DOHH2 (cell line): ENCODE measurements around the gene GTF2IRD2.
"Not testable (repeated sequence)": the region's sequence is repeated elsewhere in the genome, so short reads cannot be mapped to it uniquely, and the experiment has no call there.

Source experiments
- H3F3A ChIP-seq: fragments of 200-600 bp; sonication (generic), shearing (Covaris generic); 2 replicates; pipeline ENCODE4 v1.6.0; 2016; ENCODE audit warnings: antibody characterized with exemption, mild to moderate bottlenecking; ENCODE audit not compliant: control insufficient read depth, insufficient read depth
- H3K27ac ChIP-seq: fragments of 200-600 bp; sonication (generic); 2 replicates; pipeline ENCODE4 v1.5.1; 2014; ENCODE audit warnings: low read depth, mild to moderate bottlenecking, low read length, moderate library complexity
- H3K27me3 ChIP-seq: fragments of 200-600 bp; sonication (generic); 2 replicates; pipeline ENCODE4 v1.6.1; 2014; ENCODE audit warnings: mild to moderate bottlenecking, low read length, mixed read lengths; ENCODE audit not compliant: control insufficient read depth
- H3K36me3 ChIP-seq: fragments of 200-600 bp; sonication (generic); 2 replicates; pipeline ENCODE4 v1.6.1; 2014; ENCODE audit warnings: mild to moderate bottlenecking, low read length, moderate library complexity, mixed read lengths; ENCODE audit not compliant: control insufficient read depth
- H3K4me1 ChIP-seq: fragments of 200-600 bp; sonication (generic); 2 replicates; pipeline ENCODE4 v1.6.1; 2014; ENCODE audit warnings: mild to moderate bottlenecking, low read length, mixed read lengths; ENCODE audit not compliant: control insufficient read depth
- H3K4me2 ChIP-seq: fragments of 200-600 bp; sonication (generic); 2 replicates; pipeline ENCODE4 v1.6.0; 2014; ENCODE audit warnings: mild to moderate bottlenecking, low read length, moderate library complexity
- H3K4me3 ChIP-seq: fragments of 200-600 bp; sonication (generic); 2 replicates; pipeline ENCODE4 v1.5.1; 2014; ENCODE audit warnings: mild to moderate bottlenecking, low read length, mixed read lengths
- H3K79me2 ChIP-seq: fragments of 200-600 bp; sonication (generic); 2 replicates; pipeline ENCODE4 v1.6.1; 2014; ENCODE audit warnings: mild to moderate bottlenecking, low read length, mixed read lengths; ENCODE audit not compliant: control insufficient read depth
- H3K9me2 ChIP-seq: fragments of 200-600 bp; sonication (generic); replicated peaks from 2 replicates; pipeline ENCODE4 v1.6.1; 2014; ENCODE audit warnings: mild to moderate bottlenecking, low read length, mixed read lengths; ENCODE audit not compliant: control insufficient read depth
- H3K9me3 ChIP-seq: fragments of 200-600 bp; sonication (generic); 2 replicates; pipeline ENCODE4 v1.6.1; 2014; ENCODE audit warnings: antibody characterized with exemption, low read length, mixed read lengths; ENCODE audit not compliant: control insufficient read depth, insufficient read depth
- H4K20me1 ChIP-seq: fragments of 200-600 bp; sonication (generic); 2 replicates; pipeline ENCODE4 v1.6.0; 2014; ENCODE audit warnings: low read depth, mild to moderate bottlenecking, antibody characterized with exemption, low read length, moderate library complexity; ENCODE audit not compliant: control insufficient read depth, insufficient read depth

GTF2IRD2 gene

DNA sequence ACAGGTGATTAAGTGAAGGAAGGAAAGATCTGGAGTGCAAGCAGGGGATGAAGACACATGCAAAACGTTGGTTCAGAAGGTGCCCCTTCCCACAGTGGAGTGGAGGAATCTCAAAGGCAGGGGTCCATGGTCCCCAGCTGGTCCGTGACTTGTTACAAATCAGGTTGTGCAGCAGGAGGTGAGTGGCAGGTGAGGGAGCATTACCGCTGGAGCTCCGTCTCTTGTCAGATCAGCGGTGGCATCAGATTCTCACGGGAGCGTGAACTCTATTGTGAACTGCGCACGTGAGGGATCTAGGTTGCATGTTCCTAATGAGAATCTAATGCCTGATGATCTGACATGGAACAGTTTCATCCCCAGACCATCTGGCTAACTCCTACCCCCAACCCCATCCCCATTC is 21.1 kb upstream of the GTF2IRD2 start:
- H3K79me2 ChIP-seq, H4K20me1 ChIP-seq, H3F3A ChIP-seq, H3K27ac ChIP-seq, H3K9me3 ChIP-seq, H3K4me2 ChIP-seq, H3K4me1 ChIP-seq, H3K4me3 ChIP-seq, H3K9me2 ChIP-seq, H3K36me3 ChIP-seq, H3K27me3 ChIP-seq: not testable (repeated sequence)

DNA sequence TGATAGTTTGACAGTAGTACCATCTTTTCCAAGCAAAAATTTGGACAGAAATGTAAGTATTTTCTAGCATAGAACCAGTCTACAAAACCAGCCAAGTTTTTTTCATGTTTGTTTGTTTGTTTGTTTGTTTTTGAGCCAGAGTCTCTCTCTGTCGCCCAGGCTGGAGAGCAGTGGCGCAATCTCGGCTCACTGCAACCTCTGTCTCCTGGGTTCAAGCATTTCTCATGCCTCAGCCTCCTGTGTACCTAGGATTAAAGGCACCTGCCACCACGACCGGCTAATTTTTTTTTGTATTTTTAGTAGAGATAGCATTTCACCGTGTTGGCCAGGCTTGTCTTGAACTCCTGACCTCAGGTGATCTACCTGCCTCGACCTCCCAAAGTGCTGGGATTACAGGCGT is 14.4 kb upstream of the GTF2IRD2 start:
- H3K27ac ChIP-seq, H3K27me3 ChIP-seq, H3F3A ChIP-seq, H3K4me3 ChIP-seq, H3K9me2 ChIP-seq, H3K79me2 ChIP-seq, H3K4me2 ChIP-seq, H3K4me1 ChIP-seq, H3K9me3 ChIP-seq, H3K36me3 ChIP-seq, H4K20me1 ChIP-seq: not testable (repeated sequence)

DNA sequence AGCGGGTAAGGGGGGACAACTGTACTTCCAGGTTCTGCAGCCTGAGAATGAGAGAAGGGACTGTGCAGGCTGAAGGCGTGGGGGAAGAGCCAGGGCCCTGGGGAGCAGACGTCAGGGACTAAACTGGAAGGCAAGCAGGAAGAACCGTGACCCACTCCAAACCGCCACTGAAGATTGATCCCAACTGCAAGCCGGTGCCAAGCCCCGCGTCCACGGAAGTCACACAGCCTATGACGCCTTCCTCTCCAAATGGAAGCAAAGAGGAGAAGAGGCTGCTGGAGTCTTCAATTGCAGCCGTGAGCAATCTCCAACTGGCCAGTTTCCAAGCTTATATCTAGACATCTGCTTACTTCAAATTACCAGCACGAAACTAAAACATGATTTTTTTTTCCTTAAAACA is 1.6 kb downstream of the GTF2IRD2 start:
- not testable (repeated sequence) for H3K9me3 ChIP-seq, H3K36me3 ChIP-seq, H3K4me3 ChIP-seq, H3K9me2 ChIP-seq, H3K79me2 ChIP-seq, H3K4me1 ChIP-seq, H3K27me3 ChIP-seq, H3F3A ChIP-seq, H3K27ac ChIP-seq, H4K20me1 ChIP-seq, H3K4me2 ChIP-seq

DNA sequence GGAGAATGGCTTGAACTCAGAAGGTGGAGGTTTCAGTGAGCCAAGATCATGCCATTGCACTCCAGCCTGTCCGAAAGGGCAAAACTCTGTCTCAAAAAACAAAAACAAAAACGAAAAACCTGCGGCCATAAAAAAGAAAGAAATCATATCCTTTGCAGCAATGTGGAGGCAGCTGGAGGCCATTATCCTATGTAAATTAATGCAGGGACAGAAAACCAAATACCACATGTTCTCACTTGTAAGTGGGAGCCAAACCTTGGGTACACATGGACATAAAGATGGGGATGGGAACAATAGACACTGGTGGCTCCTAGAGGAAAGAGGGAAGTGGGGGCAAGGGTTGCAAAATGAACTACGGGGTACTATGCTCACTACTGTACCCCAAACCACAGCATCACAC is 21.0 kb downstream of the GTF2IRD2 start:
- H3K79me2 ChIP-seq, H3K4me2 ChIP-seq, H4K20me1 ChIP-seq, H3F3A ChIP-seq, H3K27me3 ChIP-seq, H3K27ac ChIP-seq, H3K9me3 ChIP-seq, H3K4me1 ChIP-seq, H3K9me2 ChIP-seq, H3K36me3 ChIP-seq, H3K4me3 ChIP-seq: not testable (repeated sequence)

DNA sequence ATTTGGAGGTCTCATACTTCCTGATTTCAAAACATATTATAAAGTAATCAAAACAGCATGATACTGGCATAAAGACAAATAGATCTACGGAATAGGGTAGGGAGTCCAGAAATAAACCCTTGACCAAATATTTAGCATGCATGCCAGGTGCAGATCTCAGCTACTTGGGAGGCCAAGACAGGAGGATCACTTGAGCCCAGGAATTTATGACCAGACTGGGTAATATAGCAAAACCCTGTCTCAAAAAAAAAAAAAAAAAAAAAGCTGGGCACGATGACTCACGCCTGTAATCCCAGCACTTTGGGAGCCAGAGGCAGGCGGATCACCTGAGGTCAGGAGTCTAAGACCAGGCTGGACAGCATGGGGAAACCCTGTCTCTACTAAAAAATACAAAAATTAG is 21.4 kb downstream of the GTF2IRD2 start:
- H3F3A ChIP-seq = not testable (repeated sequence)

GRCh38 chr7:74821259-74821658 is 30.1 kb downstream of the GTF2IRD2 start:
- not testable (repeated sequence) for H3K27ac ChIP-seq, H3F3A ChIP-seq, H3K27me3 ChIP-seq, H3K9me3 ChIP-seq, H3K4me3 ChIP-seq, H3K79me2 ChIP-seq, H3K4me2 ChIP-seq, H3K36me3 ChIP-seq, H3K4me1 ChIP-seq, H4K20me1 ChIP-seq, H3K9me2 ChIP-seq

More for the DNA sequence above, 21.4 kb downstream of the GTF2IRD2 start:
- H4K20me1 ChIP-seq, H3K36me3 ChIP-seq, H3K79me2 ChIP-seq, H3K9me2 ChIP-seq, H3K27ac ChIP-seq, H3K4me2 ChIP-seq, H3K4me3 ChIP-seq, H3K4me1 ChIP-seq, H3K27me3 ChIP-seq, H3K9me3 ChIP-seq: not testable (repeated sequence)

DNA sequence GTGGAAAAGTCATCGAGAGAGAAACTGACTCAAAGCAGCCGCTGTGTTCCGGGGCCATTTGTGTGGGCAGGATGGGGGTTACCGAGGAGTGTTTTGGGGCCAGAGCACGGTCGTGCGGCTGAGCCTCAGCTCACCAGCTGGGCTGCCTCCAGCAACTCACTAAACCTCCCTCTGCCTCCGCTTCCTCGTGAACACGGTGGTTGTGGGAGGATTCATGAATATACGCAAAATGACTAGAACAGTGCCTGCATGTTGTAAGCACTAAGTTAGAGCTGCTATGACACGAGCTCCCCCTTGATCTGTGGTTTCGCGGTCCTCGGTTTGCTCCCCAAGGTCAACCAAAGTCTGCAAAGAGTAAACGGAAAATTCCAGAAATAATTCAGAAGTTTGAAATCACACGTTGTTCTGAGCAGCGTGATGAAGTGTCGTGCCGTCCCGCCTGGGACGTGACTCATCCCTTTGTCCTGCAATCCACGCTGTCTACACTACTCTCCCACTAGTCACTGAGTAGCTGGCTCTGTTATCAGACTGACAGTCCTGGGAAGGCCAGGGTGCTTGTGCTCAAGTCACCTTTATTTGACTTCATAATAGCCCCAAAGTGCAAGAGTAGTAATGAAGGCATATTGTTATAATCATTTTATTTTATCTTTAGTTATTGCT is 31.1 kb downstream of the GTF2IRD2 start:
- H3K27ac ChIP-seq, H3K9me3 ChIP-seq, H3K36me3 ChIP-seq, H3K4me1 ChIP-seq, H3K9me2 ChIP-seq, H3K79me2 ChIP-seq, H3K4me3 ChIP-seq, H4K20me1 ChIP-seq, H3K27me3 ChIP-seq, H3K4me2 ChIP-seq, H3F3A ChIP-seq: not testable (repeated sequence)

DNA sequence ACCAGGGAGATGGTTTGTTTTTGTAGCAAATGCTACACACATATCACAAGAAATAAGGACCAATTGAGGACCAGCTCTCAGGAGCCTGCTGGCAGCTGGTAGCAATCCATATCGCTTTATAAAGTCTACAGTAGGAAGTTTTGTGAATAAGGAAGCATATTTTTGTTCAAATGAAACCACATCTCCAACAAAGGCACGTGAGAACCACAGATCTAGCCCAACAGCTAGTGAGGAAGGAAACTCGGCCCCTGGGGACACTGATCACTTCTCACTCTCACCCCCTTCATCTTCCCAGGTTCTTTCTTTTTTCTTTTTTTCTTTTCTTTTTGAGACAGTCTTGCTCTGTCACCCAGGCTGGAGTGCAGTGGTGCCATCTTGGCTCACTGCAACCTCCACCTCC is 35.5 kb downstream of the GTF2IRD2 start:
- H3K9me2 ChIP-seq, H3K4me3 ChIP-seq, H3K4me2 ChIP-seq, H3K9me3 ChIP-seq, H3F3A ChIP-seq, H4K20me1 ChIP-seq, H3K27me3 ChIP-seq, H3K36me3 ChIP-seq, H3K27ac ChIP-seq, H3K4me1 ChIP-seq, H3K79me2 ChIP-seq: not testable (repeated sequence)
